ENCODE results near the gene AFTPH. TPM values are rescaled to one million over a fixed set of nuclear protein-coding genes. Genes with fewer than 3 reads are reported as not detected.

The AFTPH gene
- total and polyA plus RNA-seq, 9 of the 15 experiments (the other 6 are each of a cell fraction or from before 2014, with no cell fraction given): 8.0 to 26.2 (median 13.8) TPM

- Histone ChIP-seq H3K27ac (ENCODE audit: extremely low read depth, low read depth, low read length) (no peak overlapping the region), H3K4me3 (no peak overlapping the region), H3K27me3 (ENCODE audit: control insufficient read depth in 2 of 2, insufficient read depth in 2 of 2, low read length in 2 of 2) (no peaks in the 10 kb centered on the region), H3K9me1 (ENCODE audit: control insufficient read depth, insufficient read depth, low read length) (no peaks in the 10 kb centered on the region), H3K9me3 (replicated peaks; ENCODE audit: control insufficient read depth, insufficient read depth, low read depth, low read length) (no peaks in the 10 kb centered on the region), H3K4me1 (replicated peaks in 1 of 2; ENCODE audit: control insufficient read depth in 2 of 2, insufficient read depth in 2 of 2, low read length in 2 of 2) (no peaks in the 10 kb centered on the region), H3K36me3 (ENCODE audit: control insufficient read depth, insufficient read depth, low read length) (peaks cover 25% of the 10 kb centered on the region; the same call in 2 of the 3 replicates), H3K79me2 (ENCODE audit: control insufficient read depth, insufficient read depth, low read length) (no peaks in the 10 kb centered on the region), H3K9ac (ENCODE audit: insufficient read depth in 1 of 2, low read depth in 2 of 2, low read length in 2 of 2) (no peak overlapping the region), H2AFZ (ENCODE audit: low read depth, low read length) (no peak overlapping the region), H3K4me2 (ENCODE audit: insufficient read depth, low read length) (no peak overlapping the region), H4K20me1 (replicated peaks; ENCODE audit: control insufficient read depth, insufficient read depth, low read length) (no peaks in the 10 kb centered on the region)
- in situ Hi-C loops (cut with MboI): no loop called here
- ChIA-PET CTCF (ENCODE audit: low intra/inter-chr PET ratio) (interaction anchor here (0.7 kb wide), 1 partner anchor 326 kb away, joined by 3 read pairs; no protein-coding TSS in a partner anchor), POLR2A (no interaction called here)
- no peak for FAIRE-seq
- no TSS peak for BruUV-seq (replicated peaks)
- no peak for DNase-seq (ENCODE audit: extremely low read depth in 1 of 4, low spot score in 3 of 4)
- intact Hi-C loops (cut with micrococcal nuclease): no loop called here
- 85% methylated on average over 4 of the region's 4 CpGs for WGBS (ENCODE audit: insufficient coverage, low coverage, missing lambda C conversion rate)
- no peak for ATAC-seq
- no peak for TF ChIP-seq ZNF551 (CRISPR knock-in tag; IDR thresholded peaks at IDR 0.05)
- no peak for TF ChIP-seq PTTG1 (tag; IDR thresholded peaks at IDR 0.05; ENCODE audit: low read depth)
- no peak for TF ChIP-seq CLOCK (CRISPR knock-in tag; IDR thresholded peaks at IDR 0.05; ENCODE audit: borderline replicate concordance)
- no peak for TF ChIP-seq JUND (IDR thresholded peaks at IDR 0.05; ENCODE audit: borderline replicate concordance, low read depth, low read length)
- TF ChIP-seq JUND (tag; IDR thresholded peaks at IDR 0.05; ENCODE audit: borderline replicate concordance, low read depth, low read length): no peak
- no peak for TF ChIP-seq MCM2 (IDR thresholded peaks at IDR 0.05; ENCODE audit: low read depth)
- TF ChIP-seq ZHX1 (conservative IDR thresholded peaks at IDR 0.05; ENCODE audit: low read length): no peak
- no peak for TF ChIP-seq GABPB1 (CRISPR knock-in tag; IDR thresholded peaks at IDR 0.05)
- TF ChIP-seq CHAMP1 (IDR thresholded peaks at IDR 0.05): no peak
- TF ChIP-seq STAT6 (CRISPR knock-in tag; IDR thresholded peaks at IDR 0.05): no peak
Observed at GRCh38 chr2:64591188-64591587, 67.1 kb downstream of the AFTPH start.

All from K562 (cell line).